22Rv1 (cell line): ENCODE measurements around the gene SYTL2.
A peak's percentile ranks its signal among the peaks of the same experiment; 100 is the strongest.
"Not testable (repeated sequence)": the region's sequence is repeated elsewhere in the genome, so short reads cannot be mapped to it uniquely, and the experiment has no call there.

Experiments used
- H3K27ac ChIP-seq: fragments of 450-650 bp; 2 replicates; pipeline ENCODE4 v1.5.1; 2017
- ZFX ChIP-seq: fragments of 450-650 bp; IDR thresholded peaks from 2 replicates; pipeline ENCODE4 v1.6.1; 2017; ENCODE audit warnings: antibody characterized with exemption, borderline replicate concordance
- TF ChIP-seq, protein P1 (sequence below): fragments of 450-650 bp; IDR thresholded peaks from 2 replicates; pipeline ENCODE4 v1.5.1; 2017; ENCODE audit warnings: mild to moderate bottlenecking

The SYTL2 gene

DNA sequence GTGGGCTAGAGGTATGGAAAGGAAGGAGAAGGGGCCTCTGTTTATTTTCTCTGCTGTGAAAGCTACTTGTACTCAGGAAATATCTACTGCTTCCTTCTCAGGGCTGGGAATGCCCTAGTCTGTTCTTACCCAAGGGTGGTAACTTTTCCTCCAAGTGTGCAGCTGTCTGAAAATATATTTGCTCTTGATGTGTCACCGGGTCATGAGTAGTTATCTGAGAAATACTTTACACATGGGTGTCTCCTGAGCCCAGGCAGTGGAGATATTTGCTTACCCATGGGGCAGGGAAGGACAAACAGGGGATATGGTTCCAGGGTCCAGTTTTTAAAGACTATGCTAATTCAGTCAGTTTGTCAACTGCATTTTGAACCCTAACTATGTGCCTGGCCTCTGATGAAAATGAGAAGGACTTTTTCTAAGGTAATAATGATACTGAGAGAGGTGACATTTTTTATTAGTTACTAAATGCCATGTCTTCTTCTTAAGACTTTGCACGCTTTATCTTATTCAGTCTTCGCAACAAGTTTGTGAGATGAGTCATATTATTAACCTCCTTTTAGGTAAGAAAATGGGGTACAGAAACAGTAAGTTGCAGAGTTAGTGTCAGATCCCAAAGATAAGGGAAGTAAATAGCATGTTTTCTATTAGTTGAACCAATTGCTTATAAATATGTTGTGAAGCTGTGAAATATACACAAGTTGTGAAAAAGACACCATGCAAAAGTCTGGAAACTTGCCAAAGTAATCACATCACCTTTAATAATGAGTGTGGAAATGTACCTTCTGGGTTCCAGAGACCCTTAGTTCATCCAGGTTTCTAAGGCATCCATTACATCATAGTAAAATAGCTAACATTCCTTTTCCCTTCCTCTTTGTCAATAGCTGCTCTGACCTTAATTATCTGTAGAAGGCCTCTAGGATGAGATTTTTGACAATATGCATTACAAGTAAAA is 22.9 kb downstream of the SYTL2 start:
- H3K27ac ChIP-seq: 0 out of 2 replicates have a peak overlapping the region, but pooled peaks have one; percentile 3
- TF ChIP-seq, protein P1, sequence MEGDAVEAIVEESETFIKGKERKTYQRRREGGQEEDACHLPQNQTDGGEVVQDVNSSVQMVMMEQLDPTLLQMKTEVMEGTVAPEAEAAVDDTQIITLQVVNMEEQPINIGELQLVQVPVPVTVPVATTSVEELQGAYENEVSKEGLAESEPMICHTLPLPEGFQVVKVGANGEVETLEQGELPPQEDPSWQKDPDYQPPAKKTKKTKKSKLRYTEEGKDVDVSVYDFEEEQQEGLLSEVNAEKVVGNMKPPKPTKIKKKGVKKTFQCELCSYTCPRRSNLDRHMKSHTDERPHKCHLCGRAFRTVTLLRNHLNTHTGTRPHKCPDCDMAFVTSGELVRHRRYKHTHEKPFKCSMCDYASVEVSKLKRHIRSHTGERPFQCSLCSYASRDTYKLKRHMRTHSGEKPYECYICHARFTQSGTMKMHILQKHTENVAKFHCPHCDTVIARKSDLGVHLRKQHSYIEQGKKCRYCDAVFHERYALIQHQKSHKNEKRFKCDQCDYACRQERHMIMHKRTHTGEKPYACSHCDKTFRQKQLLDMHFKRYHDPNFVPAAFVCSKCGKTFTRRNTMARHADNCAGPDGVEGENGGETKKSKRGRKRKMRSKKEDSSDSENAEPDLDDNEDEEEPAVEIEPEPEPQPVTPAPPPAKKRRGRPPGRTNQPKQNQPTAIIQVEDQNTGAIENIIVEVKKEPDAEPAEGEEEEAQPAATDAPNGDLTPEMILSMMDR: no peak
- TF ChIP-seq ZFX: no peak

DNA sequence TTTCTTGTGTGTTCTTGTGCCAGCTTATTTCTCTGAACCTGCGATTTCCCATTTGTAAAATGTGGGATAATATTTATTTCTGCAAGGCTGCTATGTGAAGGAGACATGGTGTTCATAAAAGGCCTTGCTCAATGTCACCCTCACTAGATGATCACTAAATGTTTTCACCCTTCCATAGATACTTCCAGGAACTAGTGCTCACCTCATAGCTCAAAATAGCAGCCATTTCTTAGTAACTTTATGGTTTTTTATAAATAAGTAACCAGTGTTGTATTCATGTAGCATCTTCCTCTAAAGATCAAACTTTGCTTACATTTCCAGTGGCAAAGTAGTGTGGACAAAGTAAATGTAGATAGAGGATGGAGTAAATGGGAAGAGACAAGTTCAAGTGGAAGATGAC is 23.8 kb downstream of the SYTL2 start:
- no peak for TF ChIP-seq ZFX
- TF ChIP-seq, protein P1: no peak
- H3K27ac ChIP-seq: 0 out of 2 replicates have a peak overlapping the region, but pooled peaks have one; percentile 3

DNA sequence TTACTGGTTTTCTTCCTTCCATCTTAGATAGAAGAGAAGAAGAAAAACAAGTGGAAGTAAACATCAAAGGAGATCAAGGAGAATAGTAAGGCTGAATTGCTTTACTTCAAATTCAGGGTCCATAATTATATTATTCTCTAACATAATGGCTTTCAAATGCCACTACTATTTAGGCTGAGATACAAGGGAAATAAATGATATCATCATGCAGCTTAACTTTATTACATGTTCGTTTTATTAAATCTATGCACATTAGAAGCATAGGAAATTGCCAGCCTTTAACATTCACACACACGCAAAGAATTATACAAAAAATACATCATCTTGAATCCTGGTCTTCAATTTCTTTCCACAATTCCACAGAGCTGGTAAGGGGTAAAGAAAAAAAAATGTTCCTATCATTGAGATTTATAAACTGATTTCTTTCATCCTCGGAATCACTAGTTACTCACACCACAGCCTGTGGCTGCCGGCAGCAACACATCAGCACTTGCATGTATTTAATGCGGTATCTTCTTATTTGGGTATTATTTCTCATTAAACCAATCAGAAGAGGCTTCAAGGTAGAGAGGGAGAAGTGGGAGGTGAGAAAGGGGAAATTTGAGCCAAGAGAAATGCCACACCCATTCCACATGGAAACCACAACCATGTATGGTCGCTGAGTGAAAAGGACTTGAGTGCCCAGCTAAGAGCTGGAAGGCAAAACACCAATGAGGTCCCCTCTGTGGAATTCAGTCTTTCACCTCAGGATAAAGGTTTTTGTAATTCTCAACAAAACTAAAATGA is 26.3 kb downstream of the SYTL2 start:
- H3K27ac ChIP-seq: no peak overlapping the region
- TF ChIP-seq, protein P1: no peak
- no peak for TF ChIP-seq ZFX

DNA sequence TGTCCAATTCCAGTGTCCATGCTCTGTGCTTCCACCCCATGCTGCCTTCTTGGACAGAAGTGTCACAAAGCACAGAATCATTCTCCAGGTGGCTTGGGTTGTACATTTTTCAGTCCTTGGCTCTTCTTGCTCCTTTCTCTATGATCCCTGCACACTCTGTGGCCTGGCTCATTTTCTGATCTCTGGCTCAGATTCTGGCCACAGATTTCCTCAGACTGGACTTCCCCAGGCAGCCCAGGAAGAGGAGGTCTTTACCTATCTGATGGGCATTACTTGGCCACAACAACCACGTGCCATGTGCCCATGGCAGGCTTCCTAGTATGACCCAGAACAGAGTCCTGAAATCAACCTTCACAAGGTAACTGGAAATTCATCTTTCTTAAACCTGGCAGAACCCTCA is 27.2 kb downstream of the SYTL2 start:
- H3K27ac ChIP-seq: no peak overlapping the region
- TF ChIP-seq, protein P1: no peak
- TF ChIP-seq ZFX: no peak

DNA sequence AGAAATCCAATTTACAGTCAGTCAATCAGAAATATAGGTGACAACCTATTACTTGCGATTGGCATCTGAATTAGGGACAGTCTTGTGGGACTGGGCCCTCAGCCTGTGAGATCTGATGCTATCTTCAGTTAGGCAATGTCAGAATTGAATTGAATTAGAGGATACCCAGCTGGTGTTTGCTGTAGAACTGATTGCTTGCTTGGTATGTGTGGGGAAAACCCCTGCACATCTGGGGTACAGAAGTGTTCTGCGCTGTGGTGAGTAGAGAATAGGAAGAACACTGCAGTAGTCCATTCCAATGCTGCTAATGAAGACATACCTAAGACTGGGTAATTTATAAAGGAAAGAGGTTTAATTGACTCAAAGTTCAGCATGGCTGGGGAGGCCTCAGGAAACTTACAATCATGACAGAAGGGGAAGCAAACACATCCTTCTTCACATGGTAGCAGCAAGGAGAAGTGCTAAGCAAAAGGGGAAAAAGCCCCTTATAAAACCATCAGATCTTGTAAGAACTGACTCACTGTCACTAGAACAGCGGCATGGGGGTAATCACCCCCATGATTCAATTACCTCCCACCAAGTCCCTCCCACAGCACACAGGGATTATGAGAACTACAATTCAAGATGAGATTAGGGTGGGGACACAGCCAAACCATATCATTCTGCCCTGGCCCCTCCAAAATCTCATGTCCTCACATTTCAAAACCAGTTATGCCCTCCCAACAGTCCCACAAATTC is 30.0 kb downstream of the SYTL2 start:
- H3K27ac ChIP-seq: not testable (repeated sequence)

DNA sequence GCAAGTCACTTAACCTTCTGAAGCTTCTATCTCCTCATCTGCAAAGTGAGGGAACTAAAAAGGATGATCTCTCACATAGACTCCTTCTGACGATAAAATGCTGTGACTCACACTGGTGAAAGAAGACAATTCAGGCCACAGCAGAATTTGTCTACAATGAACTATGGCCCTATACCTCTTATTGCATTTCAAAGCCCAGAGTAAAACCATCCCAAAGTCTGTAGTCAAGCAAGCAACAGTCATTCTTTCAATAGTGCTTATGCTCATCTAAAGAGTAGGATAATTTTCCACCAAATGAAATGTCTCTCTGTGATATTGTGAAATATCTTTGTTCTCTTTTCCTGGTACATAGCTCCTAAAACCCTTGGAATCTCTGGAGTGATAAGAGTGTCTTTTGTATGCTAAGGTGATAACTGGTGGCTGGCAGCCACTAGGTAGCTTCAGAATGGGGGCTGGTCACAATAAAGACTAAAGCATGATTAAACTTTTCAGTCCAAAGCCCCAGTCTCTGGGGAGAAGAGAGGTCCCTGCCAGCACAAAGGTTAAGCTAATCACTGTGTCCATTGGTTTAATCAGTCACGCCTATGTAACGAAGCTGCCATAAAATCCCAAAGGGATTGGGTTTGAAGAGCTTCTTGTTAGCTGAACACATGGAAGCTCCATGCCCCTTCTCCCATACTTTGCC is 30.8 kb downstream of the SYTL2 start:
- TF ChIP-seq ZFX: no peak
- TF ChIP-seq, protein P1: no peak
- 0 out of 2 replicates have a peak overlapping the region, but pooled peaks have one; percentile 10 for H3K27ac ChIP-seq

DNA sequence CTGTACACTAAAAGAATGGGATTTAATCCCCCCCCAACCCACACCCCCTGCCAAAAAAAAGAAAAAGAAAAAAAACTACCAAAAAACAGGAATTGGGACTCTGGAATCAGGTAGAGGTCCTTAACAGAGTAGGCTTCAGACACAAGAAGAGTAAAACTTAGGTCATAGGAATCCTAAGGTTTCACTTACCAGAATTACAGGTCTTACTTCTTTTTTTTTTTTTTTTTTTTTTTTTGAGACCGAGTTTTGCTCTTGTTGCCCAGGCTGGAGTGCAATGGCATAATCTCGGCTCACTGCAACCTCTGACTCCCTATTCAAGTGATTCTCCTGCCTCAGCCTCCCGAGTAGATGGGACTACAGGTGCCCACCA is 33.4 kb downstream of the SYTL2 start:
- H3K27ac ChIP-seq: not testable (repeated sequence)
